Cardiac fibroblast (primary cell): ENCODE measurements around the gene ETFB.
A peak's percentile ranks its signal among the peaks of the same experiment; 100 is the strongest.

Experiments used
- DNase-seq, 2 donors: peaks; one replicate each; pipeline versions ENCODE4 v3.0.0 to v3.0.0-alpha.2; 2010; ENCODE audit warnings: low read depth in 2 of 2
- H3K4me3 ChIP-seq, 2 donors: replicated peaks in 1 of 2; 1 replicate in 1 of 2; 2 replicates in 1 of 2; pipeline ENCODE4 v1.5.1; 2011; ENCODE audit warnings: low read depth in 2 of 2, low read length in 2 of 2, mild to moderate bottlenecking in 2 of 2, moderate library complexity in 1 of 2
- CTCF ChIP-seq: IDR thresholded peaks from one replicate; pipeline ENCODE4 v1.5.1; 2011; ENCODE audit warnings: low read depth, mild to moderate bottlenecking, low read length, inconsistent platforms

Gene ETFB

DNA sequence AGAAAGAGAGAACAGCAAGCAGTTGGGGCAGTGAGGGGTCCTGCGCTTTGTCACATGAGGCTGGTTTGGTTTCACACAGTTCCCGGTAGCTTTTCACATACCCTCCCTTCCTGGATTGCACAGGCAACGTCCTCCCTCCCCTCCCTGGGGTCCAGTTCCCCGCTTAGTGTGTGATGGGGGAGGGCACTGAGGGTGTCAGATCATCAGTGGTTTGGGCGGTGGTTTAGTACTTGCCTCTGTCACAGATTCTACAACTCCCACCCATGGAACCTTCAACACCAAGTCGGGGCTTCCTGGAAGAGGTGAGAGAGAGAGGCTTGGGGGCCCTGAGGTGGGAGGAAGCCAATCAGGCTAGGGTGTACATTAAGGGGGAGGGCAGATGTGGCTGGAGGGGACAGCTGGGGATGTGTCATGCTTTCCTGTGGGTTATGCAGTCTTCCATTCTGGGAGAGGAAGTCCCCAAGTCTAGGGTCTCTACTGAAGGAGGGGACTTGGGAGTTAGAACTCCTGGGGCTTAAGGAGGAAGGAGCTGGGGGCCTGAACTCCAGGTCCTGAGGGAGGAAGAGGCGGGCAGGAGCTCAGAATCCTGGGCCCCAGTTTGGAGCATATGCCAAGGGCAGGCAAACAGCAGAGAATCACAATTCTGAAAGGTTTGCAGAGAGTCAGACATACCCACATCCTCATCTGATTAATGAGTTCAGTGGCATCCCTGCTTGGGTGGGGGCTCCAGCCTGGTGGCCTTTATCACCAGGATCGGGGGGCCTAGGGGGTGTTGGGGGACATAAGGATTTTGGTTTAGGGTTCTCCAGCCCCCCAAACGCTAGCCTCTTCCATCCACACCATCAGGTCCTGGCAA is 6.7 kb upstream of the ETFB start, which contains the start of gene NKG7:
TSS of gene NKG7 (minus strand) at position 6 of the 856 bp plus-strand sequence. CDS start 119 bp downstream, outside the sequence.
- DNase-seq = no peak
- no peak within 1 kb of the TSS for H3K4me3 ChIP-seq
- TF ChIP-seq CTCF = no peak

DNA sequence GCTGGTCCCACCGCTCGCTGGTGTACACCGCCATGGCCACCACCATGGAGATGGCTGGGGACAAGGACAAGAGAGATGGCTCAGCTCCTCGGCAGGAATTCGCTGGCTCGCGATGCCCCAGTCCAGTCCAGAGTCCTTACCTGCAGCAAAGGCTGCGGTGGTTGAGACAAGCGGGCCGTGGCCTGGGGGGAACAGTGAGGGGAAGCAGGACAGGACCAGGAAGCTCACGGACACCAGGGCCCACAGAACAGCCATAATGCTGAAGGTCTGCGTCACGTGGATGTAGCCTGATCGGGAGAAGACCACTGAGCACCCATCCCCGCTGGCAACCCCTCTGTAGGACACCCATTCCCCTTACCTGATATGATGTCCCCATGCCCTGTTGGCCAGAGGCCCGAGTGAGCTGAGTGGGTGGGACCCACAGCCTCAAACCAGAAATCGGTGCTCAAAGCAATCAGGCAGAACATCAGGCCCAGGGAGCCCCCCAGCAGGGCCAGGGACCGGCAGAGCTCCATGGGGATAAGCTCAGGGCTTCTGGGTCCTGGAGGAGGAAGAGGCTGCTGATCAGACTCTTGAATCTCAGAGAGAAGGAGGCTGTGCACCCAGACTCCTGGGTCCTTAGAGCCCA is 5.9 kb upstream of the ETFB start:
- no peak for TF ChIP-seq CTCF
- DNase-seq = no peak
- H3K4me3 ChIP-seq = no peak overlapping the region

DNA sequence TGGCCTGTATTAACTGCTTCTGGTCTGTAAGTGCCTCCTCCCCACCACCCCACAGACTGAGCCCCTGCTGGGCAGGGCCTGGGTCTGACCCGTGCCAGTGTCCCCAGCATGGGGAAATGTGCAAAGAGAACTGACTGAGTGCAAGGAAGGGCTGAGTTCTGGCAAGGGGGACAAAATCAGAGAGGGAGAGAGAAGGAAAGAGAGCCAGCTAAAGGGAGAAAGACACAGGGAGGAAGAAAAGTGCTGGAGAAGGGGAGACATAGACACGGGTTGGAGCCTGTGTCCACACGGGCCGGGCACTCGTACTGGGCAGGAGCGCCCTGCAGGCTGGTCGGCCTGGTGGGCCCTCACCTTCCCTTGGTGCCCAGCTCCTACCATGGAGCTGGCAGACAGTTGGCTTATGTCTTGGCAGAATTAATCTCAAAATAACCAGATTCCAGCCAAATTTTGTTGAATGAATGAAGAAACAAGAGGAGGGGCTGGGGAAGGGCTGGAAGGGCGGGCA is 5.0 kb upstream of the ETFB start:
- no peak for DNase-seq
- H3K4me3 ChIP-seq = no peak overlapping the region
- no peak for TF ChIP-seq CTCF

DNA sequence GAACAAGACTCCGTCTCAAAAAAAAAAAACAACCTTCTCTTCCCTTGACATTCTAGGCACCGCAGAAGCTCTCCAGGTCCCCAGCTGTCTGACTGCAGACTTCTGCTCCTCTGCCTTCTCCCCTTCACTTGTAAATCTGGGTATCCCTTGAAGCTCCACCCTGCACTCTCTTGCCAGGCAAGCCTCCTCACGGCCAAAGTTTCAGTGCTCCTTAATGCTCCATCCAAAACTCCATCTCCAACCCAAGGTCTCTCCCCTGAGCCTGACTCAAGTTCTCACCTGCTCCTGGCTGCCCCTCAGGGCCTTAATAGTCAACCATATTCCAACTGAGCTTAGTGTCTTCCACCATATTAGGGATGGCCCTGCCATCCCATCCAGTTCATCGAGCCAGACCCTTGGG is 4.0 kb upstream of the ETFB start:
- no peak for DNase-seq
- TF ChIP-seq CTCF = no peak
- H3K4me3 ChIP-seq = no peak overlapping the region

GRCh38 chr19:51368366-51369282 is 2.4 kb upstream of the ETFB start, which contains the start of gene CLDND2:
Gene CLDND2, minus strand, starts transcription at chr19:51369003. Its CDS starts 426 bp downstream, at chr19:51368577.
- no peak for DNase-seq
- peak within 1 kb of the TSS; percentile 58 to 80 for H3K4me3 ChIP-seq
- TF ChIP-seq CTCF = no peak

GRCh38 chr19:51367565-51368365 is 1.6 kb upstream of the ETFB start:
- peak overlapping the region; percentile 58 to 80 for H3K4me3 ChIP-seq
- no peak for TF ChIP-seq CTCF
- peak; percentile 99 to 100 for DNase-seq
